HG03439 (cell line): Measurements from ENCODE around the gene CSMD2.
"Not testable (repeated sequence)": the region's sequence is repeated elsewhere in the genome, so short reads cannot be mapped to it uniquely, and the experiment has no call there.

Experiments
- ATAC-seq: cut with Tn5 transposase; IDR thresholded peaks from one replicate; pipeline ENCODE4 v1.9.1; 2021; ENCODE audit warnings: mild to moderate bottlenecking, moderate library complexity; ENCODE audit not compliant: unreplicated experiment

Gene CSMD2

GRCh38 chr1:34115233-34115632 is 49.8 kb downstream of the CSMD2 start:
- no peak for ATAC-seq

- no peak for ATAC-seq
Measured at GRCh38 chr1:34113887-34114286, 51.1 kb downstream of the CSMD2 start.

- no peak for ATAC-seq
Measured at GRCh38 chr1:34113362-34113761, 51.7 kb downstream of the CSMD2 start.

- no peak for ATAC-seq
Measured at GRCh38 chr1:34108711-34109110, 56.3 kb downstream of the CSMD2 start.

GRCh38 chr1:34108269-34108668 is 56.8 kb downstream of the CSMD2 start:
- ATAC-seq = no peak

- no peak for ATAC-seq
Measured at GRCh38 chr1:34101151-34101550, 63.9 kb downstream of the CSMD2 start.

GRCh38 chr1:34100332-34100731 is 64.7 kb downstream of the CSMD2 start:
- ATAC-seq = no peak

GRCh38 chr1:34092399-34092798 is 72.6 kb downstream of the CSMD2 start:
- not testable (repeated sequence) for ATAC-seq

GRCh38 chr1:34089731-34090130 is 75.3 kb downstream of the CSMD2 start:
- ATAC-seq = no peak

- no peak for ATAC-seq
Measured at GRCh38 chr1:34087986-34088385, 77.0 kb downstream of the CSMD2 start.

GRCh38 chr1:34086561-34086960 is 78.5 kb downstream of the CSMD2 start:
- no peak for ATAC-seq

GRCh38 chr1:34083974-34084373 is 81.1 kb downstream of the CSMD2 start:
- no peak for ATAC-seq

GRCh38 chr1:34082085-34082670 is 82.9 kb downstream of the CSMD2 start:
- not testable (repeated sequence) for ATAC-seq

- ATAC-seq = no peak
Measured at GRCh38 chr1:34078383-34078782, 86.6 kb downstream of the CSMD2 start.

GRCh38 chr1:34075576-34075975 is 89.5 kb downstream of the CSMD2 start:
- ATAC-seq = no peak

GRCh38 chr1:34073028-34073695 is 91.9 kb downstream of the CSMD2 start:
- no peak for ATAC-seq

- ATAC-seq = no peak
Measured at GRCh38 chr1:34070201-34070836, 94.7 kb downstream of the CSMD2 start.

- no peak for ATAC-seq
Measured at GRCh38 chr1:34066981-34067603, 97.9 kb downstream of the CSMD2 start.

- ATAC-seq = no peak
Measured at GRCh38 chr1:34066166-34066565, 98.9 kb downstream of the CSMD2 start.

GRCh38 chr1:34065498-34065897 is 99.5 kb downstream of the CSMD2 start:
- ATAC-seq = no peak

GRCh38 chr1:34060901-34061415 is 104.1 kb downstream of the CSMD2 start:
- no peak for ATAC-seq
